ENCODE measurements around the gene SLC12A7.

DNA sequence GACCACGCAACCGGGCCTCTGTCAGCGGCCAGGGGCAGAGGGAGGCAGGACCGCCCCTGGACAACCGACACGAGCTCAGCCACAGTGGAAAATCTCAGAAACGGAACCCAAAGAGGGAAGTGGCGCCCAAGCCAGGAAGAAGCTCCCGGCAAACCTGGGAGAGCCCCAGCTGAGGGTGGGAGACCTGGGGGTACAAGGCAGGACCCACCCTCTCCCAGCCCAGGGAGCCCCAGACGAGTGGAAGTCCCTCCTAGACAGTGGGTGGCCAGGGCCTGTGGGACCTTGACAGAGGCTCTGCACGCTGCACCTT, 3.0 kb downstream of the SLC12A7 start:
- no peak for TF ChIP-seq CTCF (IDR thresholded peaks at IDR 0.05)
- TF ChIP-seq POLR2A (IDR thresholded peaks at IDR 0.05) = no peak

Measured in testis (tissue), 2 donors.